Femur (tissue), 1 donor: ENCODE results near the gene RASD1.
"Not testable (repeated sequence)": the region's sequence is repeated elsewhere in the genome, so short reads cannot be mapped to it uniquely, and the experiment has no call there.

Source experiments
- DNase-seq: peaks from one replicate; pipeline ENCODE4 v3.0.0-alpha.2; 2017

The RASD1 gene

GRCh38 chr17:17495536-17496188 is 533 bp downstream of the RASD1 start:
- no peak for DNase-seq

GRCh38 chr17:17494870-17495535 is 1.2 kb downstream of the RASD1 start:
- DNase-seq, result peak; percentile 65

GRCh38 chr17:17494499-17494869 is 1.7 kb downstream of the RASD1 start:
- DNase-seq, result no peak

GRCh38 chr17:17493986-17494466 is 2.2 kb downstream of the RASD1 start:
- DNase-seq, result no peak

- peak; percentile 20 for DNase-seq
Measured at GRCh38 chr17:17493249-17493985, 2.8 kb downstream of the RASD1 start.

GRCh38 chr17:17492571-17492970 is 3.6 kb downstream of the RASD1 start:
- no peak for DNase-seq

- DNase-seq, result no peak
Measured at GRCh38 chr17:17492085-17492484, 4.1 kb downstream of the RASD1 start.

GRCh38 chr17:17491546-17491988 is 4.6 kb downstream of the RASD1 start:
- DNase-seq, result peak; percentile 22

GRCh38 chr17:17491031-17491471 is 5.1 kb downstream of the RASD1 start:
- no peak for DNase-seq

GRCh38 chr17:17487998-17488397 is 8.2 kb downstream of the RASD1 start:
- no peak for DNase-seq

GRCh38 chr17:17486416-17486815 is 9.8 kb downstream of the RASD1 start:
- DNase-seq, result not testable (repeated sequence)

- no peak for DNase-seq
Measured at GRCh38 chr17:17485420-17485819, 10.8 kb downstream of the RASD1 start.

GRCh38 chr17:17484451-17484899 is 11.7 kb downstream of the RASD1 start:
- DNase-seq, result peak; percentile 36

GRCh38 chr17:17481860-17482259 is 14.3 kb downstream of the RASD1 start:
- DNase-seq, result no peak

GRCh38 chr17:17480593-17481148 is 15.5 kb downstream of the RASD1 start:
- no peak for DNase-seq

GRCh38 chr17:17479209-17479608 is 17.0 kb downstream of the RASD1 start:
- no peak for DNase-seq

GRCh38 chr17:17476865-17477467 is 19.2 kb downstream of the RASD1 start, which contains the start of gene MED9:
TSS of gene MED9 (plus strand) at chr17:17477000. CDS start at chr17:17477042, 42 bp downstream.
- DNase-seq, result peak; percentile 96

GRCh38 chr17:17474341-17474740 is 21.9 kb downstream of the RASD1 start:
- DNase-seq, result no peak

GRCh38 chr17:17472333-17472920 is 23.8 kb downstream of the RASD1 start:
- no peak for DNase-seq

GRCh38 chr17:17469996-17470395 is 26.2 kb downstream of the RASD1 start:
- DNase-seq, result no peak

- no peak for DNase-seq
Measured at GRCh38 chr17:17469358-17469757, 26.8 kb downstream of the RASD1 start.
